H1 (cell line): ENCODE results near the gene HHAT. TPM values are rescaled to one million over a fixed set of nuclear protein-coding genes. Genes with fewer than 3 reads are reported as not detected.

Experiments
- CTCF ChIA-PET: fragments of 300-600 bp; sonication (Branson Sonifier 250); formaldehyde crosslinking; loops from one replicate; lab custom pipeline; 2021; ENCODE audit not compliant: partially characterized antibody; lab: Charles Lee
- POLR2A ChIA-PET: fragments of 300-600 bp; sonication (Branson Sonifier 250); formaldehyde crosslinking; loops from one replicate; lab custom pipeline; 2021; ENCODE audit warnings: inconsistent platforms; ENCODE audit not compliant: partially characterized antibody; lab: Charles Lee
- DNase-seq, 2 experiments: peaks; one replicate each; pipeline versions ENCODE4 v3.0.0 to v3.0.0-alpha.2; 2010 to 2022; ENCODE audit warnings: low spot score in 2 of 2, low read depth in 1 of 2, mixed read lengths in 1 of 2
- FAIRE-seq: peaks from 2 replicates; lab custom pipeline; 2011; peaks lifted over from hg19 to GRCh38; lab: Jason Lieb, UNC
- H2AFZ ChIP-seq: 2 replicates; pipeline ENCODE4 v1.8.1; 2012; ENCODE audit warnings: low read length, inconsistent platforms
- H2AK5ac ChIP-seq: 2 replicates; pipeline ENCODE4 v1.6.1; 2013; ENCODE audit warnings: low read depth, low read length
- H2BK120ac ChIP-seq: replicated peaks from 2 replicates; pipeline ENCODE3; 2013; ENCODE audit warnings: low read depth, low read length, inconsistent platforms
- H2BK12ac ChIP-seq: 2 replicates; pipeline ENCODE4 v1.6.1; 2013; ENCODE audit warnings: low read depth, low read length
- H2BK15ac ChIP-seq: 2 replicates; pipeline ENCODE4 v1.6.1; 2013; ENCODE audit warnings: low read length
- H2BK20ac ChIP-seq: 2 replicates; pipeline ENCODE4 v1.6.1; 2013; ENCODE audit warnings: low read length
- H2BK5ac ChIP-seq: 2 replicates; pipeline ENCODE4 v1.6.1; 2013; ENCODE audit warnings: low read depth, low read length
- H3K14ac ChIP-seq: 2 replicates; pipeline ENCODE4 v1.6.1; 2013; ENCODE audit warnings: inconsistent platforms; ENCODE audit not compliant: insufficient read length
- H3K18ac ChIP-seq: 2 replicates; pipeline ENCODE4 v1.6.1; 2013; ENCODE audit warnings: low read length; ENCODE audit errors: extremely low read depth
- H3K23ac ChIP-seq: 2 replicates; pipeline ENCODE4 v1.6.1; 2013; ENCODE audit warnings: inconsistent platforms; ENCODE audit not compliant: insufficient read length
- H3K23me2 ChIP-seq: 2 replicates; pipeline ENCODE4 v1.6.1; 2013; ENCODE audit warnings: low read depth, low read length
- H3K27ac ChIP-seq: 2 replicates; pipeline ENCODE4 v1.6.1; 2011; ENCODE audit warnings: low read depth, low read length, inconsistent platforms
- H3K27me3 ChIP-seq, 4 experiments: replicated peaks in 1 of 4; 1 replicate in 1 of 4; 2 replicates in 3 of 4; pipeline versions ENCODE4 v1.6.1 to v1.8.1; 2011 to 2013; ENCODE audit warnings: low read length in 3 of 4, mild to moderate bottlenecking in 3 of 4, inconsistent platforms in 2 of 4, mixed read lengths in 2 of 4, moderate library complexity in 1 of 4; ENCODE audit not compliant: control insufficient read depth in 3 of 4, insufficient read depth in 3 of 4; ENCODE audit errors: extremely low read depth in 1 of 4
- H3K36me3 ChIP-seq, 4 experiments: 2 replicates each; pipeline versions ENCODE4 v1.6.1 to v1.8.1; 2011 to 2013; ENCODE audit warnings: mild to moderate bottlenecking in 4 of 4, low read length in 3 of 4, moderate library complexity in 2 of 4, control low read depth in 1 of 4, inconsistent platforms in 1 of 4; ENCODE audit not compliant: insufficient read depth in 4 of 4, control insufficient read depth in 2 of 4
- H3K4ac ChIP-seq: replicated peaks from 2 replicates; pipeline ENCODE3; 2013; ENCODE audit warnings: low read length, low read depth, mixed read lengths, inconsistent platforms; ENCODE audit not compliant: insufficient read length
- H3K4me1 ChIP-seq, 4 experiments: replicated peaks in 1 of 4; 1 replicate in 1 of 4; 2 replicates in 3 of 4; pipeline versions ENCODE4 v1.6.1 to v1.8.1; 2011 to 2013; ENCODE audit warnings: low read length in 3 of 4, inconsistent platforms in 2 of 4, mixed read lengths in 1 of 4; ENCODE audit not compliant: insufficient read depth in 4 of 4, control insufficient read depth in 3 of 4
- H3K4me2 ChIP-seq, 2 experiments: 2 replicates each; pipeline versions ENCODE4 v1.6.1 to v1.8.1; 2011 to 2013; ENCODE audit warnings: low read depth in 2 of 2, low read length in 2 of 2, control low read depth in 1 of 2, inconsistent platforms in 1 of 2, mild to moderate bottlenecking in 1 of 2; ENCODE audit not compliant: insufficient read depth in 1 of 2
- H3K4me3 ChIP-seq, 4 experiments: fragments of 200-600, 300-600 bp in 1 of 4; sonication (generic), shearing (Covaris generic), sonication (Bioruptor Twin) in 1 of 4; 2 replicates each; pipeline versions ENCODE4 v1.5.1 to v1.8.1; 2011 to 2016; ENCODE audit warnings: low read length in 4 of 4, low read depth in 3 of 4, control low read depth in 2 of 4, inconsistent platforms in 2 of 4, mild to moderate bottlenecking in 2 of 4, mixed read lengths in 1 of 4, moderate library complexity in 1 of 4; ENCODE audit not compliant: insufficient read depth in 2 of 4; ENCODE audit errors: extremely low read depth in 1 of 4
- H3K56ac ChIP-seq: replicated peaks from 2 replicates; pipeline ENCODE3; 2013; ENCODE audit warnings: low read depth, mild to moderate bottlenecking, mixed read lengths, low read length, inconsistent platforms; ENCODE audit not compliant: insufficient read length
- H3K79me1 ChIP-seq: 2 replicates; pipeline ENCODE4 v1.6.1; 2013; ENCODE audit warnings: low read depth, low read length, control low read depth
- H3K79me2 ChIP-seq, 2 experiments: 2 replicates each; pipeline versions ENCODE4 v1.6.1 to v1.8.1; 2012 to 2013; ENCODE audit warnings: low read length in 2 of 2, mild to moderate bottlenecking in 2 of 2, inconsistent platforms in 1 of 2; ENCODE audit not compliant: insufficient read depth in 2 of 2, control insufficient read depth in 1 of 2
- H3K9ac ChIP-seq, 4 experiments: replicated peaks in 1 of 4; 1 replicate in 1 of 4; 2 replicates in 3 of 4; pipeline versions ENCODE4 v1.6.1 to v1.8.1; 2011 to 2013; ENCODE audit warnings: low read depth in 3 of 4, low read length in 3 of 4, control low read depth in 2 of 4, mild to moderate bottlenecking in 2 of 4, moderate library complexity in 2 of 4, inconsistent platforms in 1 of 4; ENCODE audit errors: extremely low read depth in 1 of 4
- H3K9me3 ChIP-seq, 2 experiments: 2 replicates each; pipeline versions ENCODE4 v1.6.1 to v1.8.1; 2012 to 2013; ENCODE audit warnings: mild to moderate bottlenecking in 2 of 2, moderate library complexity in 2 of 2, control low read depth in 1 of 2, inconsistent platforms in 1 of 2, low read depth in 1 of 2, low read length in 1 of 2, mixed read lengths in 1 of 2; ENCODE audit not compliant: insufficient read depth in 2 of 2
- H4K20me1 ChIP-seq, 2 experiments: replicated peaks in 1 of 2; 2 replicates each; pipeline versions ENCODE3 to v1.8.1; 2011 to 2013; ENCODE audit warnings: inconsistent platforms in 2 of 2, low read length in 2 of 2, mild to moderate bottlenecking in 1 of 2; ENCODE audit not compliant: insufficient read depth in 2 of 2, control insufficient read depth in 1 of 2
- H4K5ac ChIP-seq: 2 replicates; pipeline ENCODE4 v1.6.1; 2013; ENCODE audit warnings: low read length, low read depth, mixed read lengths, inconsistent platforms; ENCODE audit not compliant: insufficient read length
- H4K8ac ChIP-seq: 2 replicates; pipeline ENCODE4 v1.8.0; 2013; ENCODE audit warnings: mild to moderate bottlenecking, moderate library complexity, low read length, inconsistent platforms; ENCODE audit not compliant: insufficient read depth; ENCODE audit errors: extremely low read depth
- H4K91ac ChIP-seq: replicated peaks from 2 replicates; pipeline ENCODE3; 2013; ENCODE audit warnings: low read length, mixed read lengths, inconsistent platforms; ENCODE audit not compliant: insufficient read length
- CBX5 ChIP-seq: fragments of 300-800, 300-1000 bp; sonication (generic); IDR thresholded peaks from 2 replicates; pipeline ENCODE4 v1.7.1; 2016; ENCODE audit warnings: antibody characterized with exemption, low read length, low read depth
- EGR1 ChIP-seq: IDR thresholded peaks from 2 replicates; pipeline ENCODE4 v1.6.1; 2011; ENCODE audit warnings: low read depth, low read length, borderline replicate concordance
- EP300 ChIP-seq, 2 experiments: IDR thresholded peaks; 1 replicate in 1 of 2; 2 replicates in 1 of 2; pipeline ENCODE4 v1.6.1; 2011 to 2012; ENCODE audit warnings: low read depth in 2 of 2, low read length in 2 of 2, mild to moderate bottlenecking in 2 of 2, borderline replicate concordance in 1 of 2, inconsistent platforms in 1 of 2, moderate library complexity in 1 of 2
- FOSL1 ChIP-seq: IDR thresholded peaks from 2 replicates; pipeline ENCODE4 v1.6.1; 2011; ENCODE audit warnings: mild to moderate bottlenecking, low read depth, low read length, moderate library complexity; ENCODE audit not compliant: insufficient read depth
- HDAC6 ChIP-seq: IDR thresholded peaks from one replicate; pipeline ENCODE4 v1.7.1; 2012; ENCODE audit warnings: low read depth, mild to moderate bottlenecking, inconsistent platforms, low read length, moderate library complexity
- KDM5A ChIP-seq: fragments of 200-600 bp; IDR thresholded peaks from 2 replicates; pipeline ENCODE4 v1.7.1; 2012; ENCODE audit warnings: mild to moderate bottlenecking, low read length, inconsistent platforms, mixed read lengths
- POLR2A ChIP-seq, 2 experiments: IDR thresholded peaks; 1 replicate in 1 of 2; 2 replicates in 1 of 2; pipeline ENCODE4 v1.6.1; 2011; ENCODE audit warnings: low read depth in 2 of 2, low read length in 2 of 2, mild to moderate bottlenecking in 2 of 2; ENCODE audit errors: control extremely low read depth in 1 of 2
- SAP30 ChIP-seq: fragments of 300-600 bp; sonication (generic); IDR thresholded peaks from 2 replicates; pipeline ENCODE4 v1.7.1; 2012; ENCODE audit warnings: low read length, moderate library complexity, mild to moderate bottlenecking, inconsistent platforms; ENCODE audit not compliant: insufficient read depth, insufficient replicate concordance
- SIN3A ChIP-seq, 2 experiments: IDR thresholded peaks in 1 of 2; conservative IDR thresholded peaks in 1 of 2; 2 replicates each; pipeline ENCODE4 v1.6.1; 2011 to 2012; ENCODE audit warnings: low read length in 2 of 2, improper control_type of control experiment in 1 of 2, low read depth in 1 of 2, mild to moderate bottlenecking in 1 of 2
- SIX5 ChIP-seq: IDR thresholded peaks from 2 replicates; pipeline ENCODE4 v1.6.1; 2011; ENCODE audit warnings: mild to moderate bottlenecking, low read depth, low read length
- SRF ChIP-seq: IDR thresholded peaks from 2 replicates; pipeline ENCODE4 v1.6.1; 2011; ENCODE audit warnings: mild to moderate bottlenecking, low read depth, low read length, moderate library complexity
- YY1 ChIP-seq: IDR thresholded peaks from 2 replicates; pipeline ENCODE4 v1.6.1; 2011; ENCODE audit warnings: low read depth, mild to moderate bottlenecking, low read length
- WGBS, 2 experiments: shearing (Covaris generic) in 1 of 2; methylation state at CpG; one replicate each; pipeline versions ENCODE4 v1.1.6 to v1.1.7; 2013 to 2015; ENCODE audit warnings: low lambda C conversion rate in 2 of 2, mixed read lengths in 2 of 2, inconsistent platforms in 1 of 2, low coverage in 1 of 2, missing lambda C conversion rate in 1 of 2; ENCODE audit not compliant: insufficient replicate concordance in 2 of 2, insufficient coverage in 1 of 2, insufficient read length in 1 of 2; ENCODE audit errors: extremely low coverage in 1 of 2, missing lambda C conversion rate in 1 of 2; 5-methylcytosine and 5-hydroxymethylcytosine counted together
- polyA plus RNA-seq, 7 experiments: library from polyadenylated mRNA; depleted of rRNA in 3 of 7; stranded (reverse) in 5 of 7; unstranded in 2 of 7; fragments of >200 nt in 5 of 7; fragments of 200-250 nt in 2 of 7; gene quantifications; 1 replicate in 5 of 7; 2 replicates in 1 of 7; 4 replicates in 1 of 7; pipeline versions ENCODE4 v1.2.1 to v1.2.3, GENCODE V29; 2011 to 2013; ENCODE audit warnings: missing spikeins in 2 of 7, mixed read lengths in 2 of 7
- total RNA-seq: library from RNA; stranded (reverse); fragmentation: NEBNext Ultra II Directional; extraction: Animal tissue kit (Norgen Biotek cat#: 25700); gene quantifications from 2 replicates; pipeline ENCODE4 v1.2.1, GENCODE V29; 2021

The HHAT gene
- total and polyA plus RNA-seq, 2 of the 8 experiments (the other 6 are each of a cell fraction or from before 2014, with no cell fraction given) = 0.15 to 0.51 TPM

- H4K5ac ChIP-seq = no peak overlapping the region
- no peak overlapping the region for H3K14ac ChIP-seq
- no peak overlapping the region for H4K8ac ChIP-seq
- H2BK12ac ChIP-seq = no peak overlapping the region
- H3K23ac ChIP-seq = no peak overlapping the region
- H2BK5ac ChIP-seq = no peak overlapping the region
- H2AK5ac ChIP-seq = no peak overlapping the region
- no peaks in the 10 kb centered on the region for H3K9me3 ChIP-seq
- no peak overlapping the region for H3K56ac ChIP-seq
- H3K4ac ChIP-seq = no peak overlapping the region
- H2BK20ac ChIP-seq = no peak overlapping the region
- no peaks in the 10 kb centered on the region for H3K79me2 ChIP-seq
- H3K18ac ChIP-seq = no peak overlapping the region
- no peak overlapping the region for H3K4me3 ChIP-seq
- no peaks in the 10 kb centered on the region for H3K79me1 ChIP-seq
- no peaks in the 10 kb centered on the region for H4K20me1 ChIP-seq
- H2BK15ac ChIP-seq = no peak overlapping the region
- CTCF ChIA-PET = no interaction called here
- no peaks in the 10 kb centered on the region for H3K27me3 ChIP-seq
- 0 out of 2 replicates have a peak overlapping the region, but pooled peaks have one; percentile 44 for H2AFZ ChIP-seq
- POLR2A ChIA-PET = no interaction called here
- no peak overlapping the region for H3K9ac ChIP-seq
- no peak overlapping the region for H3K4me2 ChIP-seq
- no peak for FAIRE-seq
- no peaks in the 10 kb centered on the region for H3K36me3 ChIP-seq
- no peak for TF ChIP-seq CBX5
- TF ChIP-seq EP300 (IDR thresholded peaks at IDR 0.05; ENCODE audit: borderline replicate concordance in 1 of 2, low read depth in 2 of 2, low read length in 2 of 2) = no peak
- no peak for TF ChIP-seq SIX5
- TF ChIP-seq YY1 = no peak
- no peak for TF ChIP-seq FOSL1
- no peak for TF ChIP-seq EGR1
- no peak for TF ChIP-seq SAP30
- TF ChIP-seq SRF = no peak
- no peak for TF ChIP-seq HDAC6
- no peak for TF ChIP-seq SIN3A (conservative IDR thresholded peaks at IDR 0.05 in 1 of 2, IDR thresholded peaks at IDR 0.05 in 1 of 2; ENCODE audit: low read depth in 1 of 2, low read length in 2 of 2)
- TF ChIP-seq KDM5A = no peak
- TF ChIP-seq POLR2A (IDR thresholded peaks at IDR 0.05; ENCODE audit: control extremely low read depth in 1 of 2, low read depth in 2 of 2, low read length in 2 of 2) = no peak
- TF ChIP-seq, all 59 proteins: peak for 0
- Histone ChIP-seq H3K27ac (no peak overlapping the region), H4K91ac (no peak overlapping the region), H2BK120ac (no peak overlapping the region), H3K23me2 (no peaks in the 10 kb centered on the region), H3K4me1 (no peaks in the 10 kb centered on the region)
- 86% methylated on average over 7 of the region's 7 CpGs; no CpG with 5 or more reads in 1 of the 2 experiments for WGBS, 2 experiments
- DNase-seq = no peak
Measured at GRCh38 chr1:210707300-210708240, 378.9 kb downstream of the HHAT start.
